HL-60 (cell line): Measurements from ENCODE around the gene ULBP2.

Source experiments
- GABPA ChIP-seq: IDR thresholded peaks from 2 replicates; pipeline ENCODE4 v1.6.1; 2012; ENCODE audit warnings: low read depth
- POLR2AphosphoS5 ChIP-seq: IDR thresholded peaks from 2 replicates; pipeline ENCODE4 v1.6.1; 2012; ENCODE audit warnings: low read depth
- TF ChIP-seq, protein P1 (sequence below): IDR thresholded peaks from one replicate; pipeline ENCODE4 v1.5.1; 2011; ENCODE audit warnings: low read length, control low read depth, inconsistent platforms; ENCODE audit not compliant: insufficient read depth
- TF ChIP-seq, protein P2 (sequence below): IDR thresholded peaks from 2 replicates; pipeline ENCODE4 v1.6.1; 2012; ENCODE audit warnings: low read depth; ENCODE audit not compliant: insufficient replicate concordance

DNA sequence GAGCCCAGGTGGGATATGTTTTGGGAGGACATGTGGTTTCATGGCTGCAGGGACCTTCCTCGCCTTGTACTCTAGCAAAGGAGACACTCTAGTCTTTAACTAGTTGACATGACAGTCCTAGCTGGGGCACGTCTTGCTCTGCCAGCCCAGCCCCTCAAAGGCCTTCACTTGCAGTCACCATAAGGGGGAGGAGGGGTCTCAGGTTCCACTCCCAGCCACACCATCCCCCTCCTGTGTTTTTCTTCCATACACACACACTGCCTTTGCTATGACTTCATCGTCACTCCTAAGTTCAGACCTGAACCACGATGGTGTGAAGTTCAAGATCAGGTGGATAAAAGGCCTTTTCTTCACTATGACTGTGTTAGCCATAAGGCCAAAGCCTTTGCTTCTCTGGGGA is 35.4 kb downstream of the ULBP2 start:
- TF ChIP-seq POLR2AphosphoS5 (no peak), GABPA (no peak)
- TF ChIP-seq, protein P1, sequence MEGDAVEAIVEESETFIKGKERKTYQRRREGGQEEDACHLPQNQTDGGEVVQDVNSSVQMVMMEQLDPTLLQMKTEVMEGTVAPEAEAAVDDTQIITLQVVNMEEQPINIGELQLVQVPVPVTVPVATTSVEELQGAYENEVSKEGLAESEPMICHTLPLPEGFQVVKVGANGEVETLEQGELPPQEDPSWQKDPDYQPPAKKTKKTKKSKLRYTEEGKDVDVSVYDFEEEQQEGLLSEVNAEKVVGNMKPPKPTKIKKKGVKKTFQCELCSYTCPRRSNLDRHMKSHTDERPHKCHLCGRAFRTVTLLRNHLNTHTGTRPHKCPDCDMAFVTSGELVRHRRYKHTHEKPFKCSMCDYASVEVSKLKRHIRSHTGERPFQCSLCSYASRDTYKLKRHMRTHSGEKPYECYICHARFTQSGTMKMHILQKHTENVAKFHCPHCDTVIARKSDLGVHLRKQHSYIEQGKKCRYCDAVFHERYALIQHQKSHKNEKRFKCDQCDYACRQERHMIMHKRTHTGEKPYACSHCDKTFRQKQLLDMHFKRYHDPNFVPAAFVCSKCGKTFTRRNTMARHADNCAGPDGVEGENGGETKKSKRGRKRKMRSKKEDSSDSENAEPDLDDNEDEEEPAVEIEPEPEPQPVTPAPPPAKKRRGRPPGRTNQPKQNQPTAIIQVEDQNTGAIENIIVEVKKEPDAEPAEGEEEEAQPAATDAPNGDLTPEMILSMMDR: no peak
- TF ChIP-seq, protein P2, sequence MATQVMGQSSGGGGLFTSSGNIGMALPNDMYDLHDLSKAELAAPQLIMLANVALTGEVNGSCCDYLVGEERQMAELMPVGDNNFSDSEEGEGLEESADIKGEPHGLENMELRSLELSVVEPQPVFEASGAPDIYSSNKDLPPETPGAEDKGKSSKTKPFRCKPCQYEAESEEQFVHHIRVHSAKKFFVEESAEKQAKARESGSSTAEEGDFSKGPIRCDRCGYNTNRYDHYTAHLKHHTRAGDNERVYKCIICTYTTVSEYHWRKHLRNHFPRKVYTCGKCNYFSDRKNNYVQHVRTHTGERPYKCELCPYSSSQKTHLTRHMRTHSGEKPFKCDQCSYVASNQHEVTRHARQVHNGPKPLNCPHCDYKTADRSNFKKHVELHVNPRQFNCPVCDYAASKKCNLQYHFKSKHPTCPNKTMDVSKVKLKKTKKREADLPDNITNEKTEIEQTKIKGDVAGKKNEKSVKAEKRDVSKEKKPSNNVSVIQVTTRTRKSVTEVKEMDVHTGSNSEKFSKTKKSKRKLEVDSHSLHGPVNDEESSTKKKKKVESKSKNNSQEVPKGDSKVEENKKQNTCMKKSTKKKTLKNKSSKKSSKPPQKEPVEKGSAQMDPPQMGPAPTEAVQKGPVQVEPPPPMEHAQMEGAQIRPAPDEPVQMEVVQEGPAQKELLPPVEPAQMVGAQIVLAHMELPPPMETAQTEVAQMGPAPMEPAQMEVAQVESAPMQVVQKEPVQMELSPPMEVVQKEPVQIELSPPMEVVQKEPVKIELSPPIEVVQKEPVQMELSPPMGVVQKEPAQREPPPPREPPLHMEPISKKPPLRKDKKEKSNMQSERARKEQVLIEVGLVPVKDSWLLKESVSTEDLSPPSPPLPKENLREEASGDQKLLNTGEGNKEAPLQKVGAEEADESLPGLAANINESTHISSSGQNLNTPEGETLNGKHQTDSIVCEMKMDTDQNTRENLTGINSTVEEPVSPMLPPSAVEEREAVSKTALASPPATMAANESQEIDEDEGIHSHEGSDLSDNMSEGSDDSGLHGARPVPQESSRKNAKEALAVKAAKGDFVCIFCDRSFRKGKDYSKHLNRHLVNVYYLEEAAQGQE: no peak
